NCI-H2081 treated with DMSO at 0.1 percent for 48 hours (cell line): ENCODE data around the gene ATF7IP2.
"Not testable (repeated sequence)": the region's sequence is repeated elsewhere in the genome, so short reads cannot be mapped to it uniquely, and the experiment has no call there.

ENCODE experiments used
- DNase-seq: peaks from one replicate; lab custom pipeline; 2025; lab: John Stamatoyannopoulos, UW

ATF7IP2 gene, protein sequence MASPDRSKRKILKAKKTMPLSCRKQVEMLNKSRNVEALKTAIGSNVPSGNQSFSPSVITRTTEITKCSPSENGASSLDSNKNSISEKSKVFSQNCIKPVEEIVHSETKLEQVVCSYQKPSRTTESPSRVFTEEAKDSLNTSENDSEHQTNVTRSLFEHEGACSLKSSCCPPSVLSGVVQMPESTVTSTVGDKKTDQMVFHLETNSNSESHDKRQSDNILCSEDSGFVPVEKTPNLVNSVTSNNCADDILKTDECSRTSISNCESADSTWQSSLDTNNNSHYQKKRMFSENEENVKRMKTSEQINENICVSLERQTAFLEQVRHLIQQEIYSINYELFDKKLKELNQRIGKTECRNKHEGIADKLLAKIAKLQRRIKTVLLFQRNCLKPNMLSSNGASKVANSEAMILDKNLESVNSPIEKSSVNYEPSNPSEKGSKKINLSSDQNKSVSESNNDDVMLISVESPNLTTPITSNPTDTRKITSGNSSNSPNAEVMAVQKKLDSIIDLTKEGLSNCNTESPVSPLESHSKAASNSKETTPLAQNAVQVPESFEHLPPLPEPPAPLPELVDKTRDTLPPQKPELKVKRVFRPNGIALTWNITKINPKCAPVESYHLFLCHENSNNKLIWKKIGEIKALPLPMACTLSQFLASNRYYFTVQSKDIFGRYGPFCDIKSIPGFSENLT

DNA sequence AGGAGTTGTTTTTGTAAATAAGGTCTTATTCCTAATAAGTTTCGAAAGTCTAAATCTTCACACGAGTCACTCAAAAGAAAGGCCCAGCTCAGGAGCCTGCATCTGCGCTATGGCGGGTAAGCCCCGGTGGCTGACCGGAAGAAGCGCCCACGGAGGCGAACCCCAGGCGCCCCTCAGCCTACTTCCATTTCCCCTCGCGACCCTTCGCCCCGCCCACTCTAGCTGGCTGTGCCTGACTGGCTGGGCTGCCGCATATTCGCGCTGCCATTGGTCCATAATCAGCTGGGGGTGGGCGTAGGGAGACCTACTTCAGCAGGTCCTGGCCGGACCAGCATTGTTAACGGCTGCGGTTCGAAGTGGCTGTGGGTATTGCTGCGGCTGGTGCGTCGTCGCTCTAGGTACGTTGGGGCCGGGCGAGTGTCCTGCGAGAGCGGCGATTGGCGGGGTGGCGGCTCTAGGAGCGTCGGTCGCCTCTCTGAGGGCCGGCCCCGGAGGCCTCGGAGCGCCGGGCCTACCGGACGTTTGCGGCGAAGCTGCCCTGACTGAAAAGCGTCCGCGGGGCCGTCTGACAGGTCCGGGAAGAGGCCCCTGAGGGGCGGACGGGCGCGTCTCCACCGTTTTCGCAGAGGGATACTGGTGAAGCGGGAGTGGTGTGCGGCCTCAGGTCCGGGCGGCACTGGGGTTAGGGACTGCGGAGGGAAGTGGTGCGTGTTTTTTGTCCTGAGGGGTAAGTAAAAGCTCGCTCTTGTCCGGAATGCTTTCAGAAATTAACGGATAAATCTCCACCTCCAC lies at the start of gene ATF7IP2:
Gene ATF7IP2, plus strand, starts transcription at position 337 of the 792 bp plus-strand sequence. CDS start 44,560 bp downstream, outside the sequence.
- no peak for DNase-seq

DNA sequence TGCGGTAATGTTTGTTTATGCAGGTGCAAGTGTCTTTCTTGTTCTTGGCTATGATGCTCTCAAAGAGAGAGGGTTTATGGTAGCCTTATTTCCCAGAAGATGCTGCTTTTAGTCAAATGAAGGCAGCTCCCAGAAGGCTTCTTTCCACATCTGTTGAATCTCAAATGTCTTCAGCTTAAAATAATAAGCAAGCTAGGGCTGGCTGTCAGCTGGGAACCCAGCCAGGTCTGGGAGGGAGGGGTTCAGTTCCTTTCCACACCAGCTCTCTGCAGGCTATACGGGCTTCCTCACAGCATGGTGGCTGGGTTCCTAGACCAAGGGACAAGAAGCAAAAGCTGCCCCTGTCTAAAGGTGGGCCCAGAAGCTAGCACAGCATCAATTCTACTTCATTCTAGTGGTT lies 47.4 kb upstream of the ATF7IP2 start:
- no peak for DNase-seq

DNA sequence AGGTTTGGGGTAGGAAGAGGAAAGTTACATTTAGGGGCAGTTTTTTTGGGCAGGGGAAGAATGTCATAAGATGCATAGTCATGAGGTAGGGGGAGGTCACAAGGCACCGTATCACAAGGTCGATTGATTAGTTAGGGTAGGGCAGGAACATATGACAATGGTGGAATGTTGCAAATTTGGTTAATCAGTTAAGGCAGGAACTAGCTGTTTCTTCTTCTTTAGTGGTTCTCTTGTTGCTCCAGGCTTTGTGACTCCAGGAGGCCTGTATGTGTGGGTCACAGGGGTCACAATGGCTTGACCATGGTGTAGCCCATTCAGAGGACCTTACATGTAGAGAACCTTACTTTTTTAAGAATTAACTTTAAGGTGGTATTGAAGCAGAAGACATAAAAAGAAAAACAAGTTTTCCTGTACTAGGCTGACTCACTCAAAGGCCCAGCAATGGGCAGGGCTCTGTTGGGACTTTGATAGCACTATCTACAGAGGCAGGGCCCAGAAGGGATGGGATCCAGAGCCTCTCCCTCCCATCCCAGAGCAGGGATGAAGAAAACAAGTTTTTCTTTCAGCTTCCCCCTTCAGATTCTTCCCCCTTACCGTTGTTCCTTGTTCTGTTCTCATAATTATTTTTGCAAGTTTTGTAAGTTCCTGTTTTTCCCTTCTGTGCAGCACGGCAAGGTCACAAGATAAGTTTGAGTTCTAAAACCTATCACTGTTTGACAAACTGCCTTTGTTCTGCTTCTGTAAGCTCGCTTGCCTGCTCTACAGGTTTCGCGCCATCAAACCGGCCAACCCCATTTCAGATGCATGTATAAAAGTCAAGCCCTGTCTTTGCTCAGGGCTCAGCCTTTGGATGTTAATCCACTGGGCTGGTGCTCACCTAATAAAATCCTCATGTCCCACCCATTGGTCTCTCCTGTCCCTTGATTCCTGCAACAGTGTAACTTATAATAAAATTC lies 45.8 kb upstream of the ATF7IP2 start:
- no peak for DNase-seq

DNA sequence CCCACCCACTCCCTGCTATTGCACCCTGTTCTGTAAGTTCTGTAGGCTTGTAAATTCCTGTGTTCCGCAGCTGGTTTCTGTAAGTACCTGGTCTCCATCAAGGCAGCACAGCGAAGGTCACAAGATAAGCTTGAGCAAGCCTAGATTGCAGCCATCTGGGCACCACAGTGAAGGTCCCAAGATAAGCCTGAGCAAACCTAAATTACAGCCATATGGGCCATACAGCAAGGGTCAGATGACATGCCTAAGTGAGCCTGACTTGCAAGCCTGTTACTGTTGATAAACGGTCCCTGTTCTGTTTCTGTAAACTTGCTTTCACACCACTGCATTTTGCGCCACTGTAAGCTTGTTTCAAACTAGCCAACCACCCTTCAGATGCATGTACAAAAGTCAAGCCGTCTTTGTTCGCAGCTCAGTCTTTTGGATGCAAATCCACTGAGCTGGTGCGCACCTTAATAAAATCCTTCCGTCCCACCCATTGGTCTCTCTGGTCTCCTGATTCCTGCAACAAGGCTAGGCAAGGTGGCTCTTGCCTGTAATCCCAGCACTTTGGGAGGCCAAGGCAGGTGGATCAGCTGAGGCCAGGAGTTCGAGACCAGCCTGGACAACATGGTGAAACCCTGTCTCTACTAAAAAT lies 42.6 kb upstream of the ATF7IP2 start:
- no peak for DNase-seq

DNA sequence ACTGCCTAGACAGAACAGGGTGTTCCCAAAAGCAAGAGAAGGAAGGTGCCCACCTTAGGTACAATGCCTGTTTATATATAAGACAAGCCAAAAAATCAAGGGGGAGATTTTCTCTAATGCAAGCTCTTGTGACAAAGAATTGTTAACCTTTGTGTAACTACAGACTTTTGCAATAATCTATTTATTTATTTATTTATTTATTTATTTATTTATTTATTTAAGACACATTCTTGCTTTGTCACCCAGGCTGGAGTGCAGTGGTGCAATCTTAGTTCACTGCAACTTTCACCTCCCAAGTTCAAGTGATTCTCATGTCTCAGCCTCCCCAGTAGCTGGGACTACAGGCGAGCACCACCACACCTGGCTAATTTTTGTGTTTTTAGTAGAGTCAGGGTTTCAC lies 41.2 kb upstream of the ATF7IP2 start:
- not testable (repeated sequence) for DNase-seq

DNA sequence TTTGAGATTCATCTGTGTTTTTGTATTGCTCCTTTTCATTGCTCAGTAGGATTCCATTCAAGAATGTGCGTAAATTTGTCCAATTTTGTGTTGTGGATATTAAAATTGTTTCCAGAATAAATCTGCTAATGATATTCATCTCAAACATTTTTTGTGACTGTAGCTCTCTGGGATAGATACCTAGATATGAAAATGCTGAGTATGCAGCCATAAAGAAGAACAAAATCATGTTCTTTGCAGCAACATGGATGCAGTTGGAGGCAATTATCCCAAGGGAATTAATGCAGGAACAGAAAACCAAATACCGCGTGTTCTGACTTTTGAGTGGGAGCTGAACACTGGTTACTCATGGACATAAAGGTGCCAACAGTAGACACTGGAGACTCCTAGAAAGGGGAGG lies 40.2 kb upstream of the ATF7IP2 start:
- no peak for DNase-seq

DNA sequence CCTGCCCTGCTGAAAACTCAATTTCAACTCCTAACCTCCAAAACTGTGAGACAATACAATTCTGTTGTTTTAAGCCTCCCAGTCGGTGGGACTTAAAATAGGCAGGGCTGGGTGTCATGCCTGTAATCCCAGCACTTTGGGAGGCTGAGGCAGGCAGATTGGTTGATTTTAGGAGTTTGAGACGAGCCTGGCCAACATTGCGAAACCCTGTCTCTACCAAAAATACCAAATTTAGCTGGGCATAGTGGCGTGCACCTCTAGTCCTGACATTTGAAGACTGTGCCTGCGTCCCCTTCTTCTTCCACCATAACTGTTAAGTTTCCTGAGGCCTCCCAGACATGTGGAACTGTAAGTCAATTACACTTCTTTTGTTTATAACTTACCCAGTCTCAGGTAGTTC lies 36.0 kb upstream of the ATF7IP2 start:
- no peak for DNase-seq

DNA sequence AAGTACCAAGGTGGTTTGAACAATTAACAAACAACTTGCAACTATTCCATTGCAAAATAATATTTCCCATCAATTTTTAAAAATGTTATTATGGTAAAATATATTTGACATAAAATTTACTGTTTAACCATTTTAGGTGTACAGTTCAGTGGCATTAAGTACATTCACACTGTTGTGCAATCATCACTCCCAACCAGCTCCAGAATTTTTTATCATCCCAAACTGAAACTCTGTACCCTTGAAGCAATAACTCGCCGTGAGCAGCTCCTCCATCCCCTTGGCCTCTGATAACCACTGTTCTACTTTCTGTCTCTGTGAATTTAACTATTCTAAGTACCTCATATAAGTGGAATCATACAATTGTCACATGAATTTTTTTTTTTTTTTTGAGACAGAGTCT lies 33.6 kb upstream of the ATF7IP2 start:
- DNase-seq: no peak

DNA sequence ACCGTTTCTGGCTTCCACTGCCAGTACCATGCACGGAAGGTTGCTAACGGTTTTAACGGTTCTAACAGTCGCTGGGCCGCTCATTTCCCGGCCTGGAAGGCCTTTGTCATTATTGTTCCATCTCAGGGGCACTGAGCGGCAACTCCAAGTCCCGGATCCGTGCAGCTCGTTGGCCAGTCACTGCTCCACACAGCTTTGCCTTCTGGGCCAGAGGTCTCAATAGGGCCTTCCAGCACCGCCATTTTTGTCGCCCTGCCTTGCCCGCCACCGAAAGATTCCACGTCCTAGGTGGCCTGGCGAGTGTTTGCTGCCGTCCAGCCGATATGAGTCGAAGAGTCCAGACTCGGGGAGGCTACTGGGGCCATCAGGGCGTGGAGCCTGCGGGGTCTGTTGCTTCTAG lies 30.3 kb upstream of the ATF7IP2 start:
- DNase-seq: no peak

DNA sequence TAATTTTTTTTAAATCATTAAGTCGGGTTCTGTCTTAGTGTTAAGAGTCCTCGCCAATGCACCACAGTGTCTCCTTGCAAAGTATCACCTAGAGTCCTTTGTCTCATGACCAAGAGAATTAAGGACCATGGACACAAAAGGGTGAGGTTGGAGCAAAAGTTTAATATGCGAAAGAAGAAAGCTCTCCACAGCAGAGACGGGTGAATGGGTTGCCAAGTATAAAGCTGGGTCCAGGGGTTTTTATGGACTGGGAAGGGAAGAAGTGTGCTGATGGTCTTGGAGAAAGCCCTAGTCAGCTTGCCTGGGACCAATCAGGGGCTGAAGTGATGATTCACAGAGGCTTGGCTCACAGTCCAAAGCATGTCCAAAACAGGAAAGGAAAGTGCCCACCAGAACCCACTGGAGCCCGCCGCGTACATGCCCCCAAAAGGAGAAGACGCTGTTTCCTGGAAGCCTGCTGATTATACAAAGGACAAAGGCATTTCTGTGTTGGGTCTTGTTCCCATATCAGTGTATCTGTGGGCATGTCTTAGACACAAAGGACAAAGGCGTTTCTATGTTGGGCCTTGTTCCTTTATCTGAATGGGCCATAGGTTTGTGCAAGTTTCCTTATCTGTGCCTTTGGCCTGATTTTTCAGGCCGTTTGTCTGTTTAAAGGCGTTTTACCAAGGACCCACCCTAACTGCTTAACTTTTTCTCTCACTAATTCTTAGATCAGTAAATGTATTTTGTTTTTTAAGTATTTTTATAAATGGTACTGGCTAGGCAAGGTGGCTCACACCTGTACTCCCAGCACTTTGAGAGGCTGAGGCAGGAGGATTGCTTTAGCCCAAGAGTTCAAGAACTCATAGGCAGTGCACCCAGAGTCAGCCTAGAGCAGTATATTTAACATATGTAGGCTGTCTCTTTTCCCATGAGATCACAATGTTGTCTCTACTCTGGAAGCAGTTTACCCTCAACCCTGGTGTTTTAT lies 28.7 kb upstream of the ATF7IP2 start:
- no peak for DNase-seq

DNA sequence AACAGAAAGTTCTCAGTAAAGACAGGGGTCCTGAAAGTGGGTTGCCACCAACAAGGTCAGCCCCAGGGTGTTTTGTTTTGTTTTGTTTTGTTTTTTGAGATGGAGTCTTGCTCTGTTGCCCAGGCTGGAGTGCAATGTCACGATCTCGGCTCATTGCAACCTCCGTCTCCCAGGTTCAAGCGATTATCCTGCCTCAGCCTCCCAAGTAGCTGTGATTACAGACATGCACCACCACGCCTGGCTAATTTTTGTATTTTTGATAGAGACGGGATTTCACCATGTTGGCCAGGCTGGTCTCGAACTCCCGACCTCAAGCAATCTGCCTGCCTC lies 24.1 kb upstream of the ATF7IP2 start:
- not testable (repeated sequence) for DNase-seq

DNA sequence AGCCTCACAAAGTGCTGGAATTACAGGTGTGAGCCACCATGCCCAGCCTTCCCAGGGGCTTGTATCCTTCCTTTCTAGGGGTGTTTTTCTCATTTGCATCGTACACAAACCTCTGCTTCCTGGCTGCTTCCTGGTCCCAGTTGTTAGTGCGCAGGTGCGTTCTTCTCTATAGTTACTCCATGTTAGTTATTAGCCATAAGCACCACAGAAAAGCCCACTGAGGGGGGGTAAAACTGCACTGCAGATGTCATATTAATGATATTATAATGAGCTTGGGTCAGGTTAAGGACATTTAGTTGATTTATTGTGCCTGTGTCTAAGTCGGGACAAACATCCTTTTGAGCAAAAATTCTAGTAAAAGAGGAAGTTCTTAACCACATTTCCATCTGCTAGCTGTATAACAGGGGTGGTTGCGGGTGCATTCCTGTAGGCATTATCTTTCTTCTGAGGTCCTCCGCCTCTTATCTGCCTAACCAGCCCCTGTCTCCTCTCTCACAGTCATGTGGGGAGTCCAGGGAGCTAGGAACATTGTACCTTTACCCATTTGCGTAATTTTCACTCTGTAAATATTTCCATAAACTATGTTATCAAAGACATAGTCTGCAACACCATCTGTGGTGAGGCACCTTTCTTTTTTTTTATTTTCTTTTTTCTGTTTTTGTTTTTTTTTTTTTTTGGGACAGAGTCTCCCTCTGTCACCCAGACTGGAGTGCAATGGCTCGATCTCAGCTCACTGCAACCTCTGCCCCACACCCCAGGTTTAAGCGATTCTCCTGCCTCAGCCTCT lies 23.6 kb upstream of the ATF7IP2 start:
- DNase-seq: no peak

DNA sequence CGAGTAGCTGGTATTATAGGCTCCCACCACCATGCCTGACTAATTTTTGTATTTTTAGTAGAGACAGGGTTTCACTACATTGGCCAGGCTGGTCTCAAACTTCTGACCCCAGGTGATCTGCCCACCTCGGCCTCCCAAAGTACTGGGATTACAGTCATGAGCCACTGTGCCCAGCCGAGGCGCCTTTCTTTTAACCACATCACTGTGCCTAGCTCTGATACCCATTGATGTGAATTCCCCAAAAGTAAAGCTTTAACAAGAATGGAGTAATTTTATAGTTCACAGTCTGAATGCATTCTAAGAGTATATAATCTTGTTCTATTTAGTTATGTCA lies 23.0 kb upstream of the ATF7IP2 start:
- DNase-seq: not testable (repeated sequence)

DNA sequence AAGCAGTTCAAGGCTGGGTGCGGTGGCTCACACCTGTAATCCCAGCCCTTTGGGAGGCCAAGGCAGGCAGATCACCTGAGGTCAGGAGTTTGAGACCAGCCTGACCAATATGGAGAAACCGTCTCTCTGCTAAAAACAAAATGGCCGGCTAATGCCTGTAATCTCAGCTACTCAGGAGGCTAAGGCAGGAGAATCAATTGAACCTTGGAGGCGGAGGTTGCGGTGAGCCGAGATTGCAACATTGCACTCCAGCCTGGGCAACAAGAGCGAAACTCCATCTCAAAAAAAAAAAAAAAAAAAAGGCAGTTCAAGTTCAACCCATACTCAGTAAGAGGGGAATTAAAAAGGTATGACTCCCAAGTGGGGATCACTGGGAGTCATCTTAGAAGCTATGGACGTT lies 19.2 kb upstream of the ATF7IP2 start:
- DNase-seq: not testable (repeated sequence)

DNA sequence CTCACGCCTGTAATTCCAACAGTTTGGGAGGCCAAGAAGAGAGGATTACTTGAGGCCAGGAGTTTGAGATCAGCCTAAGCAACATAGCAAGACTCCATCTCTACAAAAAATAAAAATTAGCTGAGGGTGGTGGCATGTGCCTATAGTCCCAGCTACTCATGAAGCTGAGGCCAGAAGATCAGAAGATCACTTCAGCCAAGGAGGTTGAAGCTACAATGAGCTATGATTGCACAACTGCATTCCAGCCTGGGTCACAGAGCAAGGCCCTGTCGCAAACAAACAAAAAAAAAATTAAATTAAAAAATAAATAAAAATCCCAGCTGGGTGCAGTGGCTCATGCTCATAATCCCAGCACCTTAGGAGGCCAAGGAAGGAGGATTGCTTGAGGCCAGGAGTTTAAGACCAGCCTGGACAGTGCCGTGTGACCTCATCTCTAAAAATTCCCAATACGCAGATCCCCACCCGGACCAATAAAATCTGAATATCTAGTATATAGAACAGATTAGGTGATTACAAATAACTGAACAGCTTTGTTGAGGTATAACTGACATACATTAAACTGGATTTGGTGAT lies 18.2 kb upstream of the ATF7IP2 start:
- no peak for DNase-seq

DNA sequence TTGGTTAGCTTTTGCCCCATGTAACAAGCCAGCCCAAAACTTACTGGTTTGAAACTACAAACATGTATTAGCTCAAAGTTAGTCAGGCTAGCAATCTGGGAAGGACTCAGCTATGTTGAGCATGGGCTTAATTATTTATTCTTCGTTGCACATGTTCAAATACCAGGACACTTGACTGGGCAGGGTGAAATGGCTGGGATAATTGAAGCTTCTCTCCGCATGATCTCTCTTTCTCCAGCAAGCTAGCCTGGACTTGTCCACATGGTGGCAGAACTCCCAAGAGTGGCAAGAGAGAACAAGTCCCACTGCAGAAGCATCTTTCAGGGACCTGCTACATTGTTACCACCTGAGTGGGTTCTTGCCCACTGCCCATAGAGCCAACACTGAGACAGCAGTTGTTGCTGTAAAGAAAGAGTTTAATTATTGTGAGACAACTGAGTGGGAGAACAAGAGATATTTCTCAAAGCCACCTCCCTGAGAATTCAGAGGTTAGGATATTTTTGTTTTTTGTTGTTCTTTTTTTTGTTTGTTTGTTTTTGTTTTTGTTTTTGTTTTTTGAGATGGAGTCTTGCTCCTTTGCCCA lies 16.8 kb upstream of the ATF7IP2 start:
- no peak for DNase-seq

DNA sequence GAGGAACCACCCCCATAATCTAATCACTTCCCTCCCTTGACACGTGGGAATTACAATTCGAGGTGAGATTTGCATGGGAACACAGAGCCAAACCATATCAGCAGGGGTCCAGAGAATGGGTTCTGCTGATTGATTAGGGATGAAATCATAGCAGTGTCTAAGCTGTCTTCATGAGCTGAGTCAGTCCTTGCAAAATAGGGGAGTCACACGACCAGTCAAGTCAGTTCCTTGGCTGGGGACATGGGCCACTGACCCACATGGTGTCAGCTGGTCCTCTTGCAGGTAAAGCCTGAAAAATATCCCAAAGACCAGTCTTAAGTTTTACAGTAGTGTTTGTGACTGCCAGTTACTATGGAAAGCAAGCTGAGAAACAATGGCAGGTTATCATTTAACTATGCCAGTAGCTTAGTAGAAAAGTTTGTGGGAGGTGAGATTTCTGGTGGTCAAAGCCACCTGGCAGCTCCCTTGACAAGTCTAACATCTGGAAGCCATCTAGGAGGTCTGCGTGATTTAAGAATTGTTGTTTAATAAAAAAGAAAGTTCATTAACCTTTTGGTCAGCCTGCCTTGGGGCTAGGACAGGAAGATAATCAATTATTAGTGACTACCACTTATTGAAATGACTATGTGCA lies 15.7 kb upstream of the ATF7IP2 start:
- DNase-seq: no peak

DNA sequence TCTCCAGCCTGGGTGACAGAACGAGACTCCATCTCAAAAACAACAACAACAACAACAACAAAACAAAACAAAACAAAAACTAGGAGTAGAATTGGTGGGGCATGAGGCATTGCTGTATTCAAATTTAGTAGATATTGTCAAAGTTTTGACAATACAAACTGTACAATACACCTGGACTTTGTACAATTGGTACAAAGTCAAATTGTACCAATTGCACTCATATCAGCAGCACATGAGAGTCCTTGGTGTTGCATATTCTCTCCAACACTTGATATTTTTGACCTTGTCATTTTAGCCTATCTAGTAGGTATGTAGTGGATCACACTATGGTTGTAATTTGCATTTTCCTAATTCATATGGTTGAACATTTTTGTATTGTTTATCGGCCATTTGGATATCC lies 14.3 kb upstream of the ATF7IP2 start:
- DNase-seq: no peak
